ENCODE measurements around the gene ALK. TPM values are rescaled to one million over a fixed set of nuclear protein-coding genes. Genes with fewer than 3 reads are reported as not detected.
A peak's percentile ranks its signal among the peaks of the same experiment; 100 is the strongest.

ALK gene
- 0.40 TPM for polyA plus RNA-seq (2013, experiment 1 of 2)
- 0.38 TPM for polyA plus RNA-seq (2013, experiment 2 of 2)

DNA sequence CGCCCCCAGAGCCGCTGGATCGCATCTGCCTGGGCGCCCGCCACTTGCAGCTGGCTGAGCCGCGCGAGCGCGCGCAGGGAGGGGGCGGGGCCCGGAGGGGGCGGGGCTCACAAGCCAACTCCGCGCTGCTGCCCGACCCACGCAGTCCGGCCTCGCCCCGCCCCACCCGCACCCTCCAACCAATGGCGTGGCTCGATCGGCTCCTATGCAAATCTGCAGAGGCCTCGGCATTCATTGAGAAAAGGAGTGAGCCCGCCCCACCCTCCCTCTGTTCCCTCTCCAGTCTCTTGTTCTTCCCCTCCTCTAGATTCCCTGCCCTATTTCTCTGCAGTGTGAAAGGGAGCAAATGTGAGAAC is at the start of gene ALK:
Gene ALK (minus strand): TSS at position 27 of the 356 bp plus-strand sequence. CDS start 927 bp downstream, outside the sequence.
- H3K9ac ChIP-seq (ENCODE audit: low read depth, low read length): no peak within 1 kb of the TSS
- peak within 1 kb of the TSS; percentile 56 for H3K4me3 ChIP-seq (ENCODE audit: low read length)
- peaks cover 56% of the 10 kb centered on the region for H3K27me3 ChIP-seq (ENCODE audit: insufficient read depth, low read length)

DNA sequence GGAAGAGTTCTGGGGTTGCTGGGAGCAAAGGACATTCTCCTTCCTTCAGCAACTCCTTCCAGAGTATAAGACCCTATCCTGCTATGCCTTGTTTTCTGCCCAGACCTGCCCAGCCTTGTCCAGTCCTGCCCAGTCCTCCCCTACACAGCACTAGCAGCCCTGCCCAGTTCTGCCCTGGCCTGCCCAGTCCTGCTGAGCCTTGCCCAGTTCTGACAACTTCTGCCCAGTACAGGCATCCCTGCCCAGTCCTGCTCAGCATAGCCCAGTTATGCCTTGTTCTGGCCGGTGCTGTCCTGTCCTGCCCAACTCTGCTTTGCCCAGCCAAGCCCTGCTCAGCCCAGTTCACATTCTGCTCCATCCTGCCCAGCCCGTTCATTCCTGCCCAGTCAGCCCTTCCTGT is 44.9 kb upstream of the ALK start:
- H3K9me3 ChIP-seq (ENCODE audit: insufficient read depth, low read depth, low read length): no peaks in the 10 kb centered on the region
- no peaks in the 10 kb centered on the region for H3K27me3 ChIP-seq (ENCODE audit: insufficient read depth, low read length)
- WGBS: 89% methylated on average over 2 of the region's 2 CpGs
- H3K36me3 ChIP-seq (ENCODE audit: insufficient read depth, low read length): no peaks in the 10 kb centered on the region
- H3K4me1 ChIP-seq (ENCODE audit: insufficient read depth, low read length): peaks cover 3% of the 10 kb centered on the region; the same call in 1 of the 2 replicates
- no peak overlapping the region for H3K27ac ChIP-seq (ENCODE audit: low read depth, low read length)
- no peak overlapping the region for H3K4me3 ChIP-seq (ENCODE audit: low read length)
- H3K9ac ChIP-seq (ENCODE audit: low read depth, low read length): no peak overlapping the region

More for the DNA sequence above, at the start of gene ALK:
- H3K4me1 ChIP-seq (ENCODE audit: insufficient read depth, low read length): peaks cover 6% of the 10 kb centered on the region; the same call in 1 of the 2 replicates
- WGBS: under 1% methylated on average over 27 of the region's 27 CpGs
- no peaks in the 10 kb centered on the region for H3K9me3 ChIP-seq (ENCODE audit: insufficient read depth, low read depth, low read length)
- no peaks in the 10 kb centered on the region for H3K36me3 ChIP-seq (ENCODE audit: insufficient read depth, low read length)
- no peak within 1 kb of the TSS for H3K27ac ChIP-seq (ENCODE audit: low read depth, low read length)

GRCh38 chr2:29963972-29964570 is 42.7 kb upstream of the ALK start:
- WGBS: 63% methylated on average over 3 of the region's 3 CpGs
- peaks cover 3% of the 10 kb centered on the region; the same call in 1 of the 2 replicates for H3K4me1 ChIP-seq (ENCODE audit: insufficient read depth, low read length)

GRCh38 chr2:29962922-29963321 is 41.5 kb upstream of the ALK start:
- WGBS: 90% methylated on average over 4 of the region's 4 CpGs
- Histone ChIP-seq H3K9me3 (ENCODE audit: insufficient read depth, low read depth, low read length) (no peaks in the 10 kb centered on the region), H3K27ac (ENCODE audit: low read depth, low read length) (no peak overlapping the region), H3K9ac (ENCODE audit: low read depth, low read length) (no peak overlapping the region), H3K4me1 (ENCODE audit: insufficient read depth, low read length) (peaks cover 3% of the 10 kb centered on the region; the same call in 1 of the 2 replicates), H3K4me3 (ENCODE audit: low read length) (no peak overlapping the region), H3K27me3 (ENCODE audit: insufficient read depth, low read length) (no peaks in the 10 kb centered on the region), H3K36me3 (ENCODE audit: insufficient read depth, low read length) (no peaks in the 10 kb centered on the region)

More at GRCh38 chr2:29963972-29964570, 42.7 kb upstream of the ALK start:
- Histone ChIP-seq H3K4me3 (ENCODE audit: low read length) (no peak overlapping the region), H3K9ac (ENCODE audit: low read depth, low read length) (no peak overlapping the region), H3K9me3 (ENCODE audit: insufficient read depth, low read depth, low read length) (no peaks in the 10 kb centered on the region), H3K27ac (ENCODE audit: low read depth, low read length) (no peak overlapping the region), H3K27me3 (ENCODE audit: insufficient read depth, low read length) (no peaks in the 10 kb centered on the region), H3K36me3 (ENCODE audit: insufficient read depth, low read length) (no peaks in the 10 kb centered on the region)

DNA sequence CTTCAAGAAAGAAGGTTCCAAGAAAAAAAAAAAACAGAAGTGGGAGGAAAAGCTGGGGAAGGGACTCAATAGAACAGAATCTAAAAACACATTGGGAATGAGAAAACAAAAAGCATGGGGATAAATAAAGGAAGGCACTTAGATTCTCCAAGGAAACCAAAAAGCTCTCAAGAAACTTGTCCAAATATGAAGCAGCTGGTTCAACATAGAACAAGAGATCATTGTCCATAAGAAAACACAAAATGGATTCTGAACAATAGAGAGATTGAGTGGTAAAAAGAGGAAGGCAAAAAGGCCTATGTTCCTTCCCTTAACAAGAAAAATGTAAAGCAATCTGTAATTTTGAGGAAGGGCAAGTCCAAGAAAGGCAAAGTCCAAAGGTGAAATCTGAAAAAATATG is 32.9 kb upstream of the ALK start:
- H3K9me3 ChIP-seq (ENCODE audit: insufficient read depth, low read depth, low read length): no peaks in the 10 kb centered on the region
- no peak overlapping the region for H3K27ac ChIP-seq (ENCODE audit: low read depth, low read length)
- H3K36me3 ChIP-seq (ENCODE audit: insufficient read depth, low read length): no peaks in the 10 kb centered on the region
- H3K9ac ChIP-seq (ENCODE audit: low read depth, low read length): no peak overlapping the region
- H3K27me3 ChIP-seq (ENCODE audit: insufficient read depth, low read length): no peaks in the 10 kb centered on the region
- H3K4me3 ChIP-seq (ENCODE audit: low read length): no peak overlapping the region
- H3K4me1 ChIP-seq (ENCODE audit: insufficient read depth, low read length): peaks cover 17% of the 10 kb centered on the region

GRCh38 chr2:29952973-29953372 is 31.6 kb upstream of the ALK start:
- peaks cover 17% of the 10 kb centered on the region for H3K4me1 ChIP-seq (ENCODE audit: insufficient read depth, low read length)
- H3K4me3 ChIP-seq (ENCODE audit: low read length): no peak overlapping the region
- no peaks in the 10 kb centered on the region for H3K27me3 ChIP-seq (ENCODE audit: insufficient read depth, low read length)
- H3K9me3 ChIP-seq (ENCODE audit: insufficient read depth, low read depth, low read length): no peaks in the 10 kb centered on the region
- no peak overlapping the region for H3K9ac ChIP-seq (ENCODE audit: low read depth, low read length)
- H3K36me3 ChIP-seq (ENCODE audit: insufficient read depth, low read length): no peaks in the 10 kb centered on the region
- peak overlapping the region; percentile 28; the same call in 1 of the 2 replicates for H3K27ac ChIP-seq (ENCODE audit: low read depth, low read length)

- 93% methylated on average over 1 of the region's 1 CpG for WGBS
- Histone ChIP-seq H3K9me3 (ENCODE audit: insufficient read depth, low read depth, low read length) (no peaks in the 10 kb centered on the region), H3K36me3 (ENCODE audit: insufficient read depth, low read length) (no peaks in the 10 kb centered on the region), H3K27me3 (ENCODE audit: insufficient read depth, low read length) (no peaks in the 10 kb centered on the region), H3K4me1 (ENCODE audit: insufficient read depth, low read length) (peaks cover 17% of the 10 kb centered on the region), H3K4me3 (ENCODE audit: low read length) (no peak overlapping the region), H3K27ac (ENCODE audit: low read depth, low read length) (no peak overlapping the region), H3K9ac (ENCODE audit: low read depth, low read length) (no peak overlapping the region)
These were observed 30.2 kb upstream of the ALK start for GRCh38 chr2:29951576-29951975.

- Histone ChIP-seq H3K27ac (ENCODE audit: low read depth, low read length) (no peak overlapping the region), H3K9ac (ENCODE audit: low read depth, low read length) (no peak overlapping the region), H3K27me3 (ENCODE audit: insufficient read depth, low read length) (no peaks in the 10 kb centered on the region), H3K4me3 (ENCODE audit: low read length) (no peak overlapping the region), H3K9me3 (ENCODE audit: insufficient read depth, low read depth, low read length) (no peaks in the 10 kb centered on the region), H3K36me3 (ENCODE audit: insufficient read depth, low read length) (no peaks in the 10 kb centered on the region), H3K4me1 (ENCODE audit: insufficient read depth, low read length) (peaks cover 17% of the 10 kb centered on the region)
- 88% methylated on average over 3 of the region's 3 CpGs for WGBS
These were observed 29.1 kb upstream of the ALK start for GRCh38 chr2:29950481-29950880.

DNA sequence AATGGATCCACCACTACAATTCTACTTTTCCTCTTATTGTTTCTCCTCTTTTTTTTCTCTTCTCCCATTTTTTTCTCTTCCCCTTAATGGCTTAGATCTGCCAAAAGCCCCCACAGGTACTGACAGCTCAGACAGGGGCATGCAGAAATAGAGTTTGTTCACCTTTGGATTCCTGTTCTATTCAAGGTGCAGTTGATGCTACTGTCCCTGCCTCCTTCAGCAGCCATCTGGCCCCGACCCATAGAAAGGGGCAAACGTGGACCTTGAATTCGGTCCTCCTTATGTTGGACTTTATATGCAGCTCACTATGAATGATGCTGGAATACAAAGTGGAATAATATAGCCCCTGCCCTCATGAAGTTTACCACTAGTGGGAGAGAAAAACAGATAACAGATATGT is 27.7 kb upstream of the ALK start:
- H3K4me3 ChIP-seq (ENCODE audit: low read length): no peak overlapping the region
- no peaks in the 10 kb centered on the region for H3K27me3 ChIP-seq (ENCODE audit: insufficient read depth, low read length)
- H3K27ac ChIP-seq (ENCODE audit: low read depth, low read length): no peak overlapping the region
- H3K4me1 ChIP-seq (ENCODE audit: insufficient read depth, low read length): peaks cover 17% of the 10 kb centered on the region
- no peaks in the 10 kb centered on the region for H3K36me3 ChIP-seq (ENCODE audit: insufficient read depth, low read length)
- H3K9me3 ChIP-seq (ENCODE audit: insufficient read depth, low read depth, low read length): no peaks in the 10 kb centered on the region
- H3K9ac ChIP-seq (ENCODE audit: low read depth, low read length): no peak overlapping the region
- WGBS: 99% methylated on average over 3 of the region's 3 CpGs

DNA sequence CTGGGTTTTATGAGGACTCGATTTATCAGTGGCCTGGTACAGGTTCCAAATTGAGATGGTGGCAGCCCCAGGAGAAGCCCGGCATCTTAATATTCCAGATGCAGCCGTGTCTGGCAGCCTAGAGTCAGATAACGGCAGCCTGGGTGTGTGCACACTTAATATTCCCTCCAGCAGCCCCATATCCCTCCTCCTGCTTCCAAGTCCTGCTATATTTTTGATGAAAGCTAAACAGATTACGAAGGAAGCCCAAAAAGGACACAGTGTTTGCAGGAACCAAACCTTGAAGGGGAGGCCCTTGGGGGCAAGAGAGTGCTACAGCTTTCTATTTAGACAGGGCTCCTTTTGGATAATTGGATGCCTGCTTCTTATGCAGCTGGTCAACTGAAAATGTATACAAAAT is 25.1 kb upstream of the ALK start:
- H3K9me3 ChIP-seq (ENCODE audit: insufficient read depth, low read depth, low read length): no peaks in the 10 kb centered on the region
- no peak overlapping the region for H3K27ac ChIP-seq (ENCODE audit: low read depth, low read length)
- H3K4me3 ChIP-seq (ENCODE audit: low read length): no peak overlapping the region
- peaks cover 4% of the 10 kb centered on the region; the same call in 1 of the 2 replicates for H3K4me1 ChIP-seq (ENCODE audit: insufficient read depth, low read length)
- H3K27me3 ChIP-seq (ENCODE audit: insufficient read depth, low read length): no peaks in the 10 kb centered on the region
- no peak overlapping the region for H3K9ac ChIP-seq (ENCODE audit: low read depth, low read length)
- WGBS: 92% methylated on average over 5 of the region's 5 CpGs
- H3K36me3 ChIP-seq (ENCODE audit: insufficient read depth, low read length): no peaks in the 10 kb centered on the region

- Histone ChIP-seq H3K4me3 (ENCODE audit: low read length) (no peak overlapping the region), H3K9ac (ENCODE audit: low read depth, low read length) (no peak overlapping the region), H3K27ac (ENCODE audit: low read depth, low read length) (no peak overlapping the region), H3K27me3 (ENCODE audit: insufficient read depth, low read length) (no peaks in the 10 kb centered on the region), H3K9me3 (ENCODE audit: insufficient read depth, low read depth, low read length) (no peaks in the 10 kb centered on the region), H3K4me1 (ENCODE audit: insufficient read depth, low read length) (no peaks in the 10 kb centered on the region), H3K36me3 (ENCODE audit: insufficient read depth, low read length) (no peaks in the 10 kb centered on the region)
- whole genome bisulfite sequencing: 84% methylated on average over 3 of the region's 3 CpGs
These were observed 21.3 kb upstream of the ALK start for GRCh38 chr2:29942711-29943110.

DNA sequence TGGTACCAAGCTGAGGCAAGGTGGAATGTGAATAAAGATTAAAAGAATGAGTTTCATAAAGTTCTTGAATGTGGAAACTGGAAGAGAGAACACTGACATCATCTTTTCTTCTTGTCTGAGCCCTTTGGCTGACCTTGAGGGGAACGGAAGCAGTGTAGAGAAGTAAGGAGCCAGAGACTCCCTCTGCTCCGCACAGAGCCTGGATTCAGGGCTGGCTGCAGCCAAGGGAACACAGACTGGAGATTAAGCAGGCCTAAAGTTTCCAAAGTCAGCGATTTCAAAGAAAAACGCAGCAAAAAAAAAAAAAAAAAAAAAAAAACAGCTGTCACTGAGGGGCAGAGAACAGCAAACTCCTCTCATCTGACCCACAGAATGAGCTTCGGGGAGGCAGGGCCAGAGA is 19.3 kb upstream of the ALK start:
- WGBS: 87% methylated on average over 5 of the region's 5 CpGs
- Histone ChIP-seq H3K27ac (ENCODE audit: low read depth, low read length) (no peak overlapping the region), H3K36me3 (ENCODE audit: insufficient read depth, low read length) (no peaks in the 10 kb centered on the region), H3K9ac (ENCODE audit: low read depth, low read length) (no peak overlapping the region), H3K4me3 (ENCODE audit: low read length) (no peak overlapping the region), H3K9me3 (ENCODE audit: insufficient read depth, low read depth, low read length) (no peaks in the 10 kb centered on the region), H3K4me1 (ENCODE audit: insufficient read depth, low read length) (no peaks in the 10 kb centered on the region), H3K27me3 (ENCODE audit: insufficient read depth, low read length) (no peaks in the 10 kb centered on the region)

Data from HUES64 (cell line).